Muscle of leg (tissue), 11 donors: ENCODE data around the gene MGAT5. TPM values are rescaled to one million over a fixed set of nuclear protein-coding genes. Genes with fewer than 3 reads are reported as not detected.

ENCODE experiments used
- DNase-seq: peaks from one replicate; pipeline ENCODE4 v3.0.0; 2013
- H3K27ac ChIP-seq: one replicate; pipeline ENCODE4 v1.5.1; 2013; ENCODE audit warnings: mild to moderate bottlenecking, low read length, control low read depth
- H3K27me3 ChIP-seq: one replicate; pipeline ENCODE4 v1.6.1; 2013; ENCODE audit warnings: low read length; ENCODE audit not compliant: control insufficient read depth, insufficient read depth
- H3K36me3 ChIP-seq: one replicate; pipeline ENCODE4 v1.6.1; 2013; ENCODE audit warnings: low read length; ENCODE audit not compliant: control insufficient read depth, insufficient read depth
- H3K4me1 ChIP-seq: one replicate; pipeline ENCODE4 v1.6.1; 2013; ENCODE audit warnings: low read length; ENCODE audit not compliant: control insufficient read depth, insufficient read depth
- H3K4me3 ChIP-seq: one replicate; pipeline ENCODE4 v1.5.1; 2013; ENCODE audit warnings: low read length, control low read depth
- H3K9me3 ChIP-seq: replicated peaks from 2 replicates; pipeline ENCODE4 v1.6.1; 2013; ENCODE audit warnings: low read depth, low read length; ENCODE audit not compliant: control insufficient read depth
- WGBS: methylation state at CpG from one replicate; pipeline ENCODE4 v1.1.5; 2013; ENCODE audit warnings: missing lambda C conversion rate; ENCODE audit not compliant: insufficient coverage; 5-methylcytosine and 5-hydroxymethylcytosine counted together
- polyA plus RNA-seq, 8 donors: library from polyadenylated mRNA; unstranded; fragments of 120-200 nt; gene quantifications; one replicate each; pipeline versions ENCODE4 v1.2.1 to v1.2.3, GENCODE V29; 2013; ENCODE audit warnings: inconsistent platforms in 1 of 8, low replicate concordance in 1 of 8; ENCODE audit not compliant: insufficient read length in 8 of 8, insufficient read depth in 1 of 8
- total RNA-seq: library from RNA; stranded (reverse); fragments of 120-200 nt; gene quantifications from one replicate; pipeline ENCODE4 v1.2.4, GENCODE V29; 2013

Gene MGAT5
- total and polyA plus RNA-seq, 9 donors = 14.5 to 29.7 (median 23.8) TPM

- no CpG with 5 or more reads among the region's 6 CpGs for WGBS
- Histone ChIP-seq H3K4me1 (peaks cover 7% of the 10 kb centered on the region), H3K27ac (no peak overlapping the region), H3K27me3 (no peaks in the 10 kb centered on the region), H3K9me3 (no peaks in the 10 kb centered on the region), H3K4me3 (no peak overlapping the region), H3K36me3 (no peaks in the 10 kb centered on the region)
- DNase-seq = no peak
Measured at GRCh38 chr2:134501476-134502091, 247.7 kb downstream of the MGAT5 start.

GRCh38 chr2:134502104-134502503 lies 248.2 kb downstream of the MGAT5 start:
- no peaks in the 10 kb centered on the region for H3K36me3 ChIP-seq
- H3K27me3 ChIP-seq = no peaks in the 10 kb centered on the region
- peaks cover 7% of the 10 kb centered on the region for H3K4me1 ChIP-seq
- no peaks in the 10 kb centered on the region for H3K9me3 ChIP-seq
- no peak for DNase-seq
- H3K27ac ChIP-seq = no peak overlapping the region
- no peak overlapping the region for H3K4me3 ChIP-seq
- no CpG with 5 or more reads among the region's 2 CpGs for WGBS
